Body of pancreas (tissue), 4 donors: Measurements from ENCODE around the gene OPA3.

ENCODE experiments used
- CTCF ChIP-seq, 7 experiments: fragments of 450-650 bp in 4 of 7; fragments of 200-600 bp in 3 of 7; sonication (generic) in 3 of 7; IDR thresholded peaks; one replicate each; pipeline ENCODE4 v1.5.1; 2016 to 2019; ENCODE audit warnings: antibody characterized with exemption in 7 of 7
- POLR2A ChIP-seq, 3 donors: fragments of 450-650 bp; IDR thresholded peaks; one replicate each; pipeline ENCODE4 v1.6.1; 2016; ENCODE audit warnings: antibody characterized with exemption in 3 of 3, mild to moderate bottlenecking in 2 of 3

- TF ChIP-seq CTCF (IDR thresholded peaks at IDR 0.05) (peak in 4 of 7 experiments; percentile 27 to 68 (median 48)), POLR2A (IDR thresholded peaks at IDR 0.05) (peak in 1 of 3 donors; percentile 13)
These were observed 31.1 kb downstream of the OPA3 start for GRCh38 chr19:45553464-45553863.
